Right ventricle myocardium superior (tissue), 1 donor: Measurements from ENCODE around the gene STK38. TPM values are rescaled to one million over a fixed set of nuclear protein-coding genes. Genes with fewer than 3 reads are reported as not detected.

Experiments
- ATAC-seq: fragments of 200-7000 bp; cut with Tn5 transposase; one replicate; pipeline ENCODE4 v1.9.1; 2020; ENCODE audit warnings: mild to moderate bottlenecking; ENCODE audit not compliant: poor library complexity
- DNase-seq: peaks from one replicate; pipeline ENCODE4 v3.0.0-alpha.2; 2020
- intact Hi-C: fragments of 100-400 bp; cut with DNase I; formaldehyde crosslinking; loops from one replicate; pipeline ENCODE4 v1.11.2; 2022
- total RNA-seq: library from RNA; stranded (reverse); fragmentation: NEBNext Ultra II Directional; extraction: Animal tissue kit (Norgen Biotek cat#: 25700); gene quantifications from one replicate; pipeline ENCODE4 v1.2.1, GENCODE V29; 2021
- donor health status: DM: no; HTN: yes; CAD: no; lungs with severe emphysema.

The STK38 gene
- total RNA-seq, 1 donor from 2014 or later = 21.2 TPM

DNA sequence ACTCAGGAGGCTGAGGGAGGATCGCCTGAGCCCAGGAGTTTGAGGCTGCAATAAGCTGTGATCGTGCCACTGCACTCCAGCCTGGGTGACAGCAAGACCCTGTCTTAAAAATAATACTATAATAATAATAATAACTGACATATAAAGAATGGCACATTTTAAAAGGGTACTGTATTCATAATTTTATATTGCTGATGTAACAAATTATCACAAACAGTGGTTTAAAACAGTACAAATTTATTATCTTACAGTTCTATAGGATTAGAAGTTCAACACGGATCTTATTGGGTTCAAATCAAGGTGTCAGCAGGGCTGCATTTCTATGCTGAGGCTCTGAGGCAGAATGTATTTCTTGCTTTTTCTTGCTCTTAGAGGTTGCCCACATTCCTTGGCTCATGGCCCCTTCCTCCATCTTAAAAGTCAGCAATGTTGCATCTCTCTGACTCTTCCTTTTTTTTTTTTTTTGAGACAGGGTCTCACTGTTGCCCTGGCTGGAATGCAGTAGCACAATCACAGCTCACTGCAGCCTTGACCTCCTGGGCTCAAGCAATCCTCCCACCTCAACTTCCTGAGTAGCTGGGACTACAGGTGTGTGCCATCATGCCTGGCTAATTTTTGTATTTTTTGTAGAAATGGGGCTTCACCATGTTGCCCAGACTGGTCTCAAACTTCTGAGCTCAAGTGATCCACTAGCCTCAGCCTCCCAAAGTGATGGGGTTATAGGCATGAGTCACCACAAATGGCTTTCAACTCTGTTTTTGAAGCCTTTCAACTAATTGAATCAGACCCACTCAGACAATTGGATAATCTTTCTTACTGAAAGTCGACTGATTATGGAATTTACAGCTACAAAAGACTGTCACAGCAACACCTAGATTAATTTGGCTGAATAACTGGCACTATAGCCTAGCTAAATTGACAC lies 24.1 kb upstream of the STK38 start:
- ATAC-seq = no peak
- DNase-seq = no peak
- intact Hi-C loops = no loop called here

DNA sequence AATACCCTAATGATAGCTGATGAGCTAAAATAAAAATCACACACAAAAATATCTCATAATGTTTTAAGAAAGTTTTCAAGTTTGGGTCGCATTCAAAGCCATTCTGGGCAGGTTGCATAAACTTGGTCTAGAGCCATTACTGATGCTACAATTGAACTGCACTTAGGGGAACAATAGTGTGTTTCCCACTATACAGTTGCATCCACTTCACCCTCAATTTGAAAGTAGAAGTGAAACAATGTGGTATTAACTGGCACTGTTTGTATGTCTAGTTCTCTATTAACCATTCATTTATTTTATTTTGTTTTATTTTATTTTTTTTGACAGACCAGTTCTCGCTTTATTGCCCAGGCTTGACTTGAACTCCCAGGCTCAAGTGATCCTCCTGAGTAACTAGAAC lies 23.0 kb upstream of the STK38 start:
- DNase-seq (no peak), ATAC-seq (no peak)
- intact Hi-C loops = no loop called here

DNA sequence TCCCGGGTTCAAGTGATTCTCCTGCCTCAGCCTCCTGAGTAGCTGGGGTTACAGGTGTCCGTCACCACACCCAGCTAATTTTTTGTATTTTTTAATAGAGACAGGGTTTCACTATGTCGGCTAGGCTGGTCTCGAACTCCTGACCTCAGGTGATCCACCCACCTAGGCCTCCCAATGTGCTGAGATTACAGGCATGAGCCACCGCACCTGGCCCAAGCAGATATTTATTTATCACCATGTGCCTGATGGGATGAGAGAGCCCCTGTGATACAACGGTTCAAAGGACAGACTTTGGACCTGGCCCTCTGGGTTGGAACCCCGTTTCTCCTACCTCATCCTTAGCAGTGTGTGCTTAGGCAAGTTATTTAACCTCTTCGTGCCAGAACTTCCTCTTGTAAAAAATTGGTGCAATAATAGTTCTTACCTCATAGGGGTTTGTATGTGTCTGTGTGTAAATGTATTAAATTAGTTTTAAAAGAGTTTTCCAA lies 19.2 kb upstream of the STK38 start:
- intact Hi-C loops = no loop called here
- ATAC-seq = no peak
- DNase-seq = no peak

DNA sequence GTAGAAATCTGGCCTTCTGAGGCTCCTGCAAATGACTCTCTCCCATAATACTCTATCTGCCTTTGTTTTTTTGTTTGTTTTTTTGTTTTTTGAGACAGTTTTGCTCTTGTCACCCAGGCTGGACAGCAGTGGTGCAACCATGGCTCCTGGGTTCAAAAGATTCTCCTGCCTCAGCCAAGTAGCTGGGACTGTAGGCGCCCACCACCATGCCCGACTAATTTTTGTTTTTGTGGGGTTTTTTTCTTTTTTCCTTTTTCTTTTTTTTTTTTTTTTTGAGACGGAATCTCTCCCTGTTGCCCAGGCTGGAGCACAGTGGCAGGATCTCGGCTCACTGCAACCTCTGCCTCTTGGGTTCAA lies 16.6 kb upstream of the STK38 start:
- no peak for DNase-seq
- no peak for ATAC-seq
- intact Hi-C loops = no loop called here

DNA sequence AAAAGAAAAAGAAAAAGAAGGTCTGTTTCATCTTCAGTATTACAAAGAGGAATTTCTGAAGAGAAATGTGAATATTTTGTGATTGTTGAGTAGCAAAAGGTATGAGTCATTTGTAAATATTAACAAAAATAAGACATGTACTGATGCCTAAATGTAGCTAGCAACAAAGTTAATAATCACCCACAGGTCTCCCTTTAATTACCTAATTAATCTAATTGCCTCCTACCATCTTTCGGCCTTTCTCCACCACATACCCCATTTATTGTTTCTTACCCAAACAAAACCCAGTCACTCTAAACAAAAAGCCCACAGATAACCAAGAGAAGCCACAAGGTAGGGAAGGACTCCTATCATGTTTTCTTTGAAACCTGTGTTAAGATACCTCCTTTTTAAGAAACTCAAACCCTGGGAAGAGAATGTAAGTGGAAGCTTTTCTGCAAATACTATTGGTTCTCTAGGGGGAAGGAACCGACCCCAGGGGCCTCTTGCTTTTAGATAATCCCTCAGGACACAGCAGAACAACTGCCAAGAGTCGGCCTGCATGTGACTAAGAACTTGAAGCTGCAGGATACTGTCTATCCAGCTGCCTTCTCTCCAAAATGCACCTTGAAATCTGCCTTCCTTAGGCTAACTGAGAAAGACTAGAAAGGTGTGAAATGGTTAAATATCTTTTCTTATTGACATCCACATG lies 16.1 kb upstream of the STK38 start:
- ATAC-seq (no peak), DNase-seq (no peak)
- intact Hi-C loops = no loop called here

DNA sequence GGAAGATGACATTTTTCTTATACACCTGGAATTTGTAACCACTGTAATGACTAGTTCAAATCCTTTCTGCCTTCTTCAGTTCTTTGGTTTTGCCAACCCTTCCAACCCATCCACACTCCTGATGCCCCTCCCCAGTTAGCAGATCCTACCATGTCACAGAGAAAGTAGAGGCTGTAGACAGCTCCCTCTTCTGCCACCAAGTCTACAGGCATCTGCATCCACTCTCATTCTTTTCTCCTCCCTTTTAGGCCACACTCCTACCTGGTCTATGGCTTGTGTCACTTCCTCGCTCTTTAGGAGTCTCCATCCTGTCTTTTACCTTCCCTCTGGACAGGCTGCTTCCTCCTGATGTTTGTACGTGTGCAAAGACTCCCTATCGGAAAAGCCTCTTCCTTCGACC lies 13.5 kb upstream of the STK38 start:
- intact Hi-C loops = no loop called here
- DNase-seq = no peak
- ATAC-seq = no peak

DNA sequence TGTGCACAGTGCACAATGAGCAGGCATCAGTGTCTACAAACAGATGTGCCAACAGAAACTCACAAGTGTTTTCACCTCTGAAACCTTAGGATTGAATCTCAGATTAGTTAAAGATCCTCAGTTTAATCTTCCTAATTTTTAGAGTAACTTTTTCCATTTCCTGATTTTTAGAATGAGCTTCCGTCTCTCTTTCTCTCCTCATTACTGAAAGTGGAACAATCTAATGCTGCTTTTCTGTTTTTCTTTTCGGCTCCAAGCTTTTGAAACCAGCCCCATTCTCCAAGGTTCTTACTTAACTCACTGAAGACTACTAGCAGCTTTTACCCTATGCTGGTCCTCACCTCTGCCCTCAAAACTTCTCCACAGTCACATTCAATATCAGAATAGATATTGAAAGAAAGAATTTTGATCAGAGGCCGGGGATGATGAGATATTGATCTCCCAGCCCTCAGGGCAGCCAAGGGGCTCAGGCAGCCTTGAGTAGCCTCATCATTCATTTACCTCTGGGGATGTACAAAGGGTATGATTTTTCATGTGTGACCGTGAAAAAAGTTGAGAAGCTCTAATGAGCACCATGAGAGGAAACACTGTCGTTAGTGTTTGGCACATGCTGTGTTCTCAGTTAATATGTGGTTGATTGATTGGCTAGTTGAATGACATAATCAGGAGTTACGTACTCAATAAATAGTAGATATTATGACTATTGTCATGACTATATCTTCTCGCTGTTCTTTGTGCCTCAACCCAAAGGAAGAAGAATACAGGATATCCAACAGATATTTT lies 11.9 kb upstream of the STK38 start:
- intact Hi-C loops = no loop called here
- ATAC-seq (no peak), DNase-seq (no peak)

DNA sequence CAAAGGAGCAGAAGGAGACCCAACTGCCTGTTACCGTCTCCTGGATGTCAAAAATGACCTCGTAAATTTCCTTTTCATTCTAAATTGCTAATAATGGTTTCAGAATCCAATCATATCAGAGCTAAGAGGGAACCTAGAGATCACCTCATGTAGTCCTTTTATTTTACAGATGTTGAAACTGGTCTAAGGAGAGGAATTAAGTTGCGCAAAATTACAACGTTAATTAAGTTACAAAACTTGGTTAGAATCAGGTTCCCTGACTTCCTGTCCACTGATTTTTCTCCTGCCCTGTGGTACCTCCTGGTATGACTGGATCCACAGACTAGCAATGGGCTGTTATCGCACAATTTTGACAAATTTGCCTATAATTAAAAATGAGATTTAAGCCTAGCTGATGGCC lies 9.0 kb upstream of the STK38 start:
- intact Hi-C loops = no loop called here
- no peak for ATAC-seq
- no peak for DNase-seq

DNA sequence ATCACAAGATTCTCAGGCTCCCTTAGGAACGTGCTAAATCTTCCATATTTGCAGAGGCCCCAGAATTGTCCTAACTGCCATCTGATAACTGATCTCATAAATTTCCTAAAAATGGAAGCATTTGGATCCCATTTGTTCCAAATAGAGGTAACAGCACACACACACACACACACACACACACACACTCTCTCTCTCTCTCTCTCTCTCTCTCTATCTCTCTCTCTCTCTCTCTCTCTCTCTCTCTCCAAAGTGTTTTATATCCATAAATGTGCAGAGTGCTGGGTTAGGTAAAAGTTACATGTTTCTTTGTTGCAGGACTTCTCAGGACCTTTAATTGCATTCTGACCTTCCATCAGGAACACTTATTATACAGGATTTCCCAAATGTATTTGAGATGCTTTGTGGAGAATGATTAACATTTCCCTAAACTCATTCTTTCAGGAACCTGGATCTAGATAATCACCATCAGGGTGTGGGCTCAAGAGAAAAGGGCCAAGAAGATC lies 8.5 kb upstream of the STK38 start:
- DNase-seq (no peak), ATAC-seq (no peak)
- intact Hi-C loops = no loop called here

DNA sequence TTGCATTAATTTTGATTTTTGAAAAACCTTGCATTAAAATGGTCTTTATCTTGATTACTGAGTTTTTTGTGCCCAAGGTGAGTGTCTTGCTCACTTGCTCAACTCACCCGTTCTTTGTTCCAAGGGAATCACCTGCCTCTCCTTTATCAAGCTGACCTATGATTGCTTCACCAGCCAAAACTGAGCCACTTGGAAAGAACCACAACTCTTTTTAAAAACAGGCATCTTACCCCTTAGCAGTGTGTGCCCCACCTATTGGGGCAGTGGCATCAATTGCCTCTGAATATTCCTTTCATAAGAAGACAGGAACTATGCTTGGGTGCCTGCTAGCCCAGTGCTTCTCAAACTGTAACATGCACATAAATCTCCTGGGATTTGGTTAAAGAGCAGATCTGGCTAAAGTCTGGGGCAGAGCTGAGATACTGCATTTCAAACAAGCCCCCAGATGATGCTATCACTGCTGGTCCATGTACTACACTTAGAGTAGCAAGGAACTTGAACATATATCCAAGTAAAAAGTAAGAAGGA lies 3.3 kb upstream of the STK38 start:
- intact Hi-C loops = no loop called here
- no peak for ATAC-seq

DNA sequence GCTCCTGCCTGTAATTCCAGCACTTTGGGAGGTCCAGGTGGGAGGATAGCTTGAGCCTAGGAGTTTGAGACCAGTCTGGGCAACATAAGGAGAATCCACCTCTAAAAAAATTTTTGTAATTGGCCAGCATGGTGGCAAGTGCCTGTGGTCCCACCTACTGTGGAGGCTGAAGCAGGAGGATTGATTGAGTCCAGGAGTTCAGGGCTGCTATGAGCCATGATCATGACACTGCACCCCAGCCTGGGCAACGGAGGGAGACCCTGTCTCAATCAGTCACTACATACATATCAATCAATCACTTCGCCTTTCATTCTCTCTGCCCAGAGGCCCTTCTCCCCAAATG lies 1.1 kb upstream of the STK38 start:
- intact Hi-C loops = loop anchor here (5.0 kb wide), 1 partner anchor 44 kb away; the partner anchor contains the start of gene SRSF3
- DNase-seq (no peak), ATAC-seq (no peak)

More for the DNA sequence above, 3.3 kb upstream of the STK38 start:
- DNase-seq = no peak

DNA sequence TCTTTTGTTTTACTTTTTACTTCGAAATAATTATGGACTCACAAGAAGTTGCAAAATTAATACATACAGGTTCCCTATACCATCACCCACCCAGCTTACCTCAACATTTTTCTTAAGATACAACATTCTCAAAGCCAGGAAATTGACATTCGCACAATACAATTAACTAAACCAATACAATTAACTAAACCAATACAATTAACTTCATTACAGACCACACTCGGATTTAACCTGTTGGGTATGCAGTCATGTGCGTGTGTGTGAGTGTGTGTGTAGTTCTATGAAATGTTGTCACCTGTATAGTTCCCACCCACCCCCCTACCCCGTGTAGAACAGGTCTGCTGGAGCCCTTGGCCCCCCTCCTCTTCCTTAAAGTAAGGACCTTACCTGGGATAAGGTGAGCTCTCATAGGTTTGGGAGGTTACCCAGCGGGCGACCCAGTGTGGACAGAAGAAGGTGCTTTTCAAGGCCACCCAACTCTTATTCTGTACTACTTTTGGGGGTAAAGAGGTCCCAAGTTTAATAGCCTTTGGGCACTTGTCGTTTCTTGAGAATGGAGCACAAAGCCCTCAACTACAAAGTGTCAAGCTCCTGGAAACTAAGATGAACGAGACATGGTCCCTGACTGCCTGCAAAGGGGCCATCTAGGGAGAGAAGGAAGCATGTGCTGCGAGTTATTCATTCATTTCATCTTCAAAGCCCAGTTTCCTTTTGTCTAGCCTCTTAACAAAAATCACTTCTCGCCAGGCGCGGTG lies 544 bp upstream of the STK38 start:
- intact Hi-C loops = loop anchor here (5.0 kb wide), 1 partner anchor 44 kb away; the partner anchor contains the start of gene SRSF3
- DNase-seq = no peak
- no peak for ATAC-seq

DNA sequence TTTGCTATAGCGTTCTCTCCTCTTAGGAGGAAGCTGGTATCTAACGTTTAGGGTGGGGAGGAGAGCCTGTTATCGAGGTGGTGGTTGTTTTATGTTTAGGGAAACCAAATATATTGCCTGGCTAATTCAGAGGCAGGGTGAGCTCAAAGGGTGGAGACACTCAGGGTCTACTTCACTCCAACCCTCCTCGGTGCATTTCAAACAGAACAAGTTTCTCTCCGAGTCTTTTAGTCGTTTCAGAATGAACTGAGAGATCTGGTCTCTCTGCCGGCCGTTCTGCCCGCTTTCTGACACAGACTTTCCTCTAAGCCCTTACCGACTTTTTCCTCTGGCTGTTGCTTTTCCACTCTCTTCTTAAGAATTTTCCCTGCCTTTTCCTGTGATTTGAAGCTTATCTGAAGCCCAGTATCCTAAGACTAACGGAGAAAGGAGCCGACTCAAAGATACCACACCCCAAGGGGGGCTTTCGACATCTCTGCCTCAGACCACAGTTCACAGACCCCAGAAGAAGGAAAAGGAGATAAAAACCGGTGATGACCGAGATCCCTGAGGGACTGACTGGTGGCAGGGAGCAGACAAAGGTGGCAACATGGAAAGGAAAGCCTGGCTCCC lies 865 bp downstream of the STK38 start:
- peak; percentile 18 for ATAC-seq
- intact Hi-C loops = loop anchor here (5.0 kb wide), 1 partner anchor 46 kb away; the partner anchor contains the start of gene SRSF3
- DNase-seq = no peak

DNA sequence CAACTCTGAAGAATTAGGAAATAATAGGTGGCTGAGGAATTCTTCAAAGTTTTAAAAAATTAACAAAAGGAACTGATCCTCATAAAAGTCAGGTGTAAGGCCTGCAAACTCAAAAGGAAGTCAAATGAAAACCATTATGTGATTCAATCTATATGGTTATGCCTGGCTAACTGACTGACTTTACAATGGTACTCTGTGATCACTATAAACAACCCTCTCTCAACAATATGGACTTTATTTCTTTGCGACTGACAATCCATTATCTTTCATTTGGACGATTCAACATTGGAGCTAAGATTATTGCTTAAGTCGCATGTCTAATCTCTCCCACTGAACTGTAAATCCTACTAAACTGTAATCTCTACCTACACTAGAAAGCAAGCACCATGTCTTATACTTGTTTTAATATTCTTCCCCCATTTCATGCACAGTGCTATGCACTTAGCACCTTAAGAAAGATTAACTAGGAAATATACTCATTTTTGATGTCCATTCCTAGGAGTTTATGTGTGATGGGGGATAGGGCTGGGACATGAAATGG lies 1.4 kb downstream of the STK38 start:
- ATAC-seq = no peak
- intact Hi-C loops = loop anchor here (5.0 kb wide), 1 partner anchor 46 kb away; the partner anchor contains the start of gene SRSF3
- DNase-seq = no peak

DNA sequence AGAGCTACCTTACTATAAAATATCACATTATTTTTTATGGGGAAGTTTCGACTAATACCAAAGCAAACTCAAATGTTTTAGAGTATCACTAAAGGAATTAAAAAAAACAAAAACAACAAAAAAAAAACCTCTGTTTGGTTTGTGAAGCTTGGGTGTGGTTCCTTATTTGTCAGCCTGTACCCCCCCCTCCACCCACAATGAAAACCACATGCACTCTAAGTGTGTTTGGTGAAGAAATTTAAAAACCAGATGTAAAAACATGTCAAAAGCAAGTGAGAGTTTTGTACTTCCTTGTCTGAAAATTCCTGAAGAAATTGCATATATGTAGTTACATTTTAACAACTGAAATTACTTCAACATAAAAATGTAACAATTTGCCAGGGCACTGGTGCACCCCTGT lies 3.1 kb downstream of the STK38 start:
- intact Hi-C loops = no loop called here
- DNase-seq (no peak), ATAC-seq (no peak)

DNA sequence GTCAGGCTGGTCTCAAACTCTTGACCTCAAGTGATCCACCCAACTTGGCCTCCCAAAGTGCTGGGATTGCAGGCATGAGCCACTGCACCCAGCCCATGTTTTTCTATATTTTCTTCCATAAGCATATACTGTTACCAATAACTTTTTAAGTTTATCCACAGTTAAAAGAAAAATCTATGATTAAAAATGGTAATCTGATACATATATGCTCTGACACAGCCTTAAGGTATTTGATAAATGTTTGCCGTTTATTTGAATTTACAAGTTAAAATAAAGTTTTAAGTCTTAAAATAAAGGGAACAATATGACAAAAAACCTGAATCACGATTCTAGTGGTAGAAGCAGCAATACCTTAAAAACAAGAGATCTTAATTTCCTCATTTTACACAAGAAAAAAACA lies 5.2 kb downstream of the STK38 start:
- intact Hi-C loops = no loop called here
- ATAC-seq = no peak
- no peak for DNase-seq

DNA sequence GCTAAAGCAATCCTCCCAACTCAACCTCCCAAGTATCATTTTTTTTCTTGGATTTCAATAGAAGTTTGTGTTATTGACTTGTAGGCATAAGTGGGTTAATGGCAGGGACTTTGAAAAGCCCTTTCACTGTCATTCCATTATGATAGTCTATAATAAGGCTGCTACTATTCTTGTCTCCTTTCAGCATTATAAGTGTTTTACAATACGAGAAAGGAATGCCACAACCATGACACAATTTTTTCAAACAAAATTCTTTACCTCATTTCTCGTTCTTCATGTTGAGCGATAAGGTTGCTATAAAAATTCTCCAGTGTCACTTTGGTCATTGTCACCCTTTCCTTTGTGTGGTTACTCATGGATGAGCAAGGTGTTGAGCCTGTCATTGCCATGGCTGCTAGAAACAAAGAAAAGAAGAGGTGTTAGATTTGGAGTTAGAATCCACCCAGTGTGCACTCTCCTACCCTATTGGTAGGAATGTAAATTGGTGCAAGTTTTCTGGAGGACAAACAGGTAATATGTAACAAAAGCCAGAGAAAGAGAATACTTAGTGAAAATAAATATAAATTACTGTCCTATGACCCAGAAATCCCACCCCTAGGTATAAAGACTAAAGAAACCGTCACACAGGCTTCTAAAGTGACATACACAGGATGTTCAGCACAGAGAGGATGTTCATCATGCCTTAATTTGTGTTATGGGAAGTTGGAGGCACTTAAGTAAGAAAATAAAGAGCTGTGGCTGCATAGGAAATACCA lies 7.3 kb downstream of the STK38 start:
- peak; percentile 92 for ATAC-seq
- no peak for DNase-seq
- intact Hi-C loops = no loop called here
